Loucy (cell line): ENCODE measurements around the gene FSIP1.

Source experiments
- H2AFZ ChIP-seq: fragments of 200-600 bp; sonication (generic); 2 replicates; pipeline ENCODE4 v1.6.0; 2016; ENCODE audit warnings: antibody characterized with exemption, mild to moderate bottlenecking, low read length, moderate library complexity
- H3F3A ChIP-seq: fragments of 200-600 bp; 2 replicates; pipeline ENCODE4 v1.6.0; 2016; ENCODE audit warnings: antibody characterized with exemption, low read depth, mild to moderate bottlenecking
- H3K27me3 ChIP-seq: fragments of 200-600 bp; sonication (generic); 2 replicates; pipeline ENCODE4 v1.6.1; 2014; ENCODE audit warnings: low read length, mild to moderate bottlenecking; ENCODE audit not compliant: insufficient read depth, poor library complexity, severe bottlenecking
- H3K36me3 ChIP-seq: fragments of 200-600 bp; sonication (generic); 2 replicates; pipeline ENCODE4 v1.6.1; 2016; ENCODE audit warnings: low read length; ENCODE audit not compliant: insufficient read depth
- H3K4me1 ChIP-seq: fragments of 200-600 bp; sonication (generic); 2 replicates; pipeline ENCODE4 v1.5.1; 2014; ENCODE audit warnings: low read length, mild to moderate bottlenecking; ENCODE audit not compliant: insufficient read depth, poor library complexity, severe bottlenecking
- H3K4me2 ChIP-seq: fragments of 200-600 bp; sonication (generic); 2 replicates; pipeline ENCODE4 v1.6.0; 2014; ENCODE audit warnings: antibody characterized with exemption, low read length, low read depth, mild to moderate bottlenecking; ENCODE audit not compliant: poor library complexity, severe bottlenecking
- H3K4me3 ChIP-seq: fragments of 200-600 bp; sonication (generic); 2 replicates; pipeline ENCODE4 v1.5.1; 2014; ENCODE audit warnings: low read length, mild to moderate bottlenecking, mixed read lengths; ENCODE audit not compliant: poor library complexity, severe bottlenecking
- H3K79me2 ChIP-seq: fragments of 200-600 bp; sonication (generic); 2 replicates; pipeline ENCODE4 v1.6.1; 2014; ENCODE audit warnings: low read length; ENCODE audit not compliant: insufficient read depth
- H3K9ac ChIP-seq: fragments of 200-600 bp; sonication (generic); 2 replicates; pipeline ENCODE4 v1.6.0; 2014; ENCODE audit warnings: mild to moderate bottlenecking, low read depth, low read length, moderate library complexity; ENCODE audit not compliant: poor library complexity, severe bottlenecking
- H3K9me2 ChIP-seq: fragments of 200-600 bp; sonication (generic); replicated peaks from 2 replicates; pipeline ENCODE4 v1.6.1; 2016; ENCODE audit warnings: low read depth, low read length, mixed read lengths
- H3K9me3 ChIP-seq: fragments of 200-600 bp; sonication (generic); 2 replicates; pipeline ENCODE4 v1.6.1; 2014; ENCODE audit warnings: mild to moderate bottlenecking, antibody characterized with exemption, low read length, low read depth; ENCODE audit not compliant: insufficient read depth
- H4K20me1 ChIP-seq: fragments of 200-600 bp; sonication (generic); 2 replicates; pipeline ENCODE4 v1.6.0; 2014; ENCODE audit warnings: antibody characterized with exemption, low read length, mild to moderate bottlenecking; ENCODE audit not compliant: insufficient read depth, poor library complexity, severe bottlenecking
- EZH2phosphoT487 ChIP-seq: fragments of 200-600 bp; IDR thresholded peaks from 2 replicates; pipeline ENCODE4 v1.6.1; 2018; ENCODE audit warnings: antibody characterized with exemption, mild to moderate bottlenecking, moderate library complexity, borderline replicate concordance
- TF ChIP-seq, protein P1 (sequence below): fragments of 200-600 bp; sonication (generic); conservative IDR thresholded peaks from 2 replicates; pipeline ENCODE4 v1.5.1; 2014; ENCODE audit warnings: mild to moderate bottlenecking, antibody characterized with exemption, low read length

FSIP1 gene

DNA sequence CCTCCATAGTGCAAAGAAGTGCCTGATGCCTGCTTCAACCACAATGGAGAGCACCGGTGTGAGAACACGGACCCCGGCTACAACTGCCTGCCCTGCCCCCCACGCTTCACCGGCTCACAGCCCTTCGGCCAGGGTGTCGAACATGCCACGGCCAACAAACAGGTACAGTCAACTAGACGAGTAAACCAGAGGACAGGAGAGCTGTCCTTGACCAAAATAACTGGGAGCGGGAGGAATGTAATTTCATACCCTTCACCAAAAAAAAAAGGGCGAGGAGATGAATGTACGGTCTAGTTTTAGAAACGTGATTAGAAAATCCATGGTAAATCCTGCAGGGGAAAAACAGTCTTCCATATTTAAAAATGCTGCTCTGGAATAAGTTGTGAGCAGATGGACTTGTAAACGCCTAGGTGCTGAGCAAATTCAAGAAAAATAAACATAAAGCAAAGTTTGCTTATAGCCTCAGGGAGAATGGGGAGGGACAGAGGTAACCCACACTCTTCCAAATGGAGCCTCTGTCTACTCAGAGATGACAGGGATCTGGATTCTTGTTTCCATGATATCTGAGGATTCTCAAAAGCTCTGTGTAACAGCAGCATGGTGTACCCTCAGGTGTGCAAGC, 193.3 kb downstream of the FSIP1 start:
- H3K4me3 ChIP-seq = no peak overlapping the region
- H2AFZ ChIP-seq = no peak overlapping the region
- H3K79me2 ChIP-seq = no peaks in the 10 kb centered on the region
- H3K36me3 ChIP-seq = no peaks in the 10 kb centered on the region
- peaks cover 10% of the 10 kb centered on the region for H3K4me1 ChIP-seq
- H3K9me2 ChIP-seq = no peaks in the 10 kb centered on the region
- TF ChIP-seq EZH2phosphoT487 = no peak
- TF ChIP-seq, protein P1, sequence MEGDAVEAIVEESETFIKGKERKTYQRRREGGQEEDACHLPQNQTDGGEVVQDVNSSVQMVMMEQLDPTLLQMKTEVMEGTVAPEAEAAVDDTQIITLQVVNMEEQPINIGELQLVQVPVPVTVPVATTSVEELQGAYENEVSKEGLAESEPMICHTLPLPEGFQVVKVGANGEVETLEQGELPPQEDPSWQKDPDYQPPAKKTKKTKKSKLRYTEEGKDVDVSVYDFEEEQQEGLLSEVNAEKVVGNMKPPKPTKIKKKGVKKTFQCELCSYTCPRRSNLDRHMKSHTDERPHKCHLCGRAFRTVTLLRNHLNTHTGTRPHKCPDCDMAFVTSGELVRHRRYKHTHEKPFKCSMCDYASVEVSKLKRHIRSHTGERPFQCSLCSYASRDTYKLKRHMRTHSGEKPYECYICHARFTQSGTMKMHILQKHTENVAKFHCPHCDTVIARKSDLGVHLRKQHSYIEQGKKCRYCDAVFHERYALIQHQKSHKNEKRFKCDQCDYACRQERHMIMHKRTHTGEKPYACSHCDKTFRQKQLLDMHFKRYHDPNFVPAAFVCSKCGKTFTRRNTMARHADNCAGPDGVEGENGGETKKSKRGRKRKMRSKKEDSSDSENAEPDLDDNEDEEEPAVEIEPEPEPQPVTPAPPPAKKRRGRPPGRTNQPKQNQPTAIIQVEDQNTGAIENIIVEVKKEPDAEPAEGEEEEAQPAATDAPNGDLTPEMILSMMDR = no peak
- H3K9me3 ChIP-seq = no peaks in the 10 kb centered on the region
- no peak overlapping the region for H3K9ac ChIP-seq
- H3F3A ChIP-seq = no peaks in the 10 kb centered on the region
- H3K27me3 ChIP-seq = no peaks in the 10 kb centered on the region
- H3K4me2 ChIP-seq = no peak overlapping the region
- H4K20me1 ChIP-seq = no peaks in the 10 kb centered on the region

DNA sequence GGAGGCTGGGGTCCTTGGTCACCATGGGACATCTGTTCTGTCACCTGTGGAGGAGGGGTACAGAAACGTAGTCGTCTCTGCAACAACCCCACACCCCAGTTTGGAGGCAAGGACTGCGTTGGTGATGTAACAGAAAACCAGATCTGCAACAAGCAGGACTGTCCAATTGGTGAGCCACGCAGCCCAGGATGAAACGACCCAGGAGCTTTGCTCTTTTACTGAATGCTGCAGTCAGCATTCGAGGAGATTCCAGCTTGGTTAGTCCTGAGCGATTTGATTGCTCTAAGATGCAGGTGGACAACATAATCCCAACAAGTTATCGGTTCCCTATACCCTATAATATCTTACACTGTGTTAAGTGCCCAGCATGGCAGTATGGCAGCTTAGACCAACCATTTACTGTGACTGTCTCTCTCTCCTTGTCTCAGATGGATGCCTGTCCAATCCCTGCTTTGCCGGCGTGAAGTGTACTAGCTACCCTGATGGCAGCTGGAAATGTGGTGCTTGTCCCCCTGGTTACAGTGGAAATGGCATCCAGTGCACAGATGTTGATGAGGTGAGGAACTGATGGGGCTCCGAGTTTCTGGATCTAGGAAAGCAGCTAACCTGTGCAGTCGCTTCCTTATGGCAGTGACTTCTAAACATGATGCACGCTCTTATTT, 194.0 kb downstream of the FSIP1 start:
- Histone ChIP-seq H3K79me2 (no peaks in the 10 kb centered on the region), H3K9me3 (no peaks in the 10 kb centered on the region), H3K27me3 (no peaks in the 10 kb centered on the region), H2AFZ (no peak overlapping the region), H3K4me3 (no peak overlapping the region), H3K4me1 (peaks cover 10% of the 10 kb centered on the region), H3F3A (no peaks in the 10 kb centered on the region), H3K4me2 (no peak overlapping the region), H4K20me1 (no peaks in the 10 kb centered on the region), H3K36me3 (no peaks in the 10 kb centered on the region), H3K9ac (no peak overlapping the region), H3K9me2 (no peaks in the 10 kb centered on the region)
- TF ChIP-seq, protein P1 = no peak
- TF ChIP-seq EZH2phosphoT487 = no peak

GRCh38 chr15:39587731-39588530, 194.7 kb downstream of the FSIP1 start:
- Histone ChIP-seq H4K20me1 (no peaks in the 10 kb centered on the region), H3K4me3 (no peak overlapping the region), H3K36me3 (no peaks in the 10 kb centered on the region), H3K9me3 (no peaks in the 10 kb centered on the region), H3K4me2 (no peak overlapping the region), H3K9me2 (no peaks in the 10 kb centered on the region), H3K79me2 (no peaks in the 10 kb centered on the region), H3K9ac (no peak overlapping the region), H2AFZ (no peak overlapping the region), H3K4me1 (peaks cover 10% of the 10 kb centered on the region), H3K27me3 (no peaks in the 10 kb centered on the region), H3F3A (no peaks in the 10 kb centered on the region)
- TF ChIP-seq EZH2phosphoT487 = no peak
- TF ChIP-seq, protein P1 = no peak
